GM23338 (cell line): ENCODE results near the gene MTCL1. TPM values are rescaled to one million over a fixed set of nuclear protein-coding genes. Genes with fewer than 3 reads are reported as not detected.

Experiments
- ATAC-seq: fragments of 200-7000 bp; cut with Tn5 transposase; 3 replicates; pipeline ENCODE4 v1.9.1; 2020
- DNase-seq: peaks from one replicate; pipeline ENCODE4 v3.0.0-alpha.2; 2015; ENCODE audit warnings: low spot score
- H2AFZ ChIP-seq: fragments of 200-600 bp; sonication (generic); 2 replicates; pipeline ENCODE4 v1.8.0; 2016; ENCODE audit warnings: antibody characterized with exemption, mild to moderate bottlenecking, moderate library complexity
- H3F3A ChIP-seq: fragments of 200-600 bp; sonication (generic); replicated peaks from 2 replicates; pipeline ENCODE4 v1.8.0; 2017; ENCODE audit warnings: antibody characterized with exemption, mixed run types, low read depth
- H3K27ac ChIP-seq: fragments of 200-600 bp; sonication (generic); 2 replicates; pipeline ENCODE4 v1.6.1; 2016; ENCODE audit warnings: low read depth
- H3K27me3 ChIP-seq: fragments of 200-600 bp; sonication (generic); 2 replicates; pipeline ENCODE4 v1.8.0; 2016; ENCODE audit warnings: mild to moderate bottlenecking, mixed run types, moderate library complexity; ENCODE audit not compliant: insufficient read depth
- H3K36me3 ChIP-seq: fragments of 200-600 bp; sonication (generic); 2 replicates; pipeline ENCODE4 v1.8.0; 2016; ENCODE audit warnings: mild to moderate bottlenecking; ENCODE audit not compliant: insufficient read depth
- H3K4me1 ChIP-seq: fragments of 200-600 bp; sonication (generic); 2 replicates; pipeline ENCODE4 v1.8.0; 2016; ENCODE audit warnings: mild to moderate bottlenecking, moderate library complexity; ENCODE audit not compliant: insufficient read depth
- H3K4me2 ChIP-seq: fragments of 200-600 bp; sonication (generic); 2 replicates; pipeline ENCODE4 v1.7.1; 2017; ENCODE audit warnings: mixed run types
- H3K4me3 ChIP-seq: fragments of 200-600 bp; sonication (generic); 2 replicates; pipeline ENCODE4 v1.6.1; 2016; ENCODE audit warnings: mixed run types
- H3K79me2 ChIP-seq: fragments of 200-600 bp; sonication (generic); replicated peaks from 2 replicates; pipeline ENCODE4 v1.8.0; 2017; ENCODE audit warnings: mild to moderate bottlenecking; ENCODE audit not compliant: insufficient read depth
- H3K9me2 ChIP-seq: fragments of 200-600 bp; sonication (generic); 2 replicates; pipeline ENCODE4 v1.8.0; 2017; ENCODE audit not compliant: insufficient read depth
- H4K20me1 ChIP-seq: fragments of 200-600 bp; sonication (generic); replicated peaks from 2 replicates; pipeline ENCODE4 v1.8.0; 2017; ENCODE audit warnings: mild to moderate bottlenecking; ENCODE audit not compliant: insufficient read depth
- H3K27ac Mint-ChIP-seq: 2 replicates; pipeline ENCODE4 v1.8.0; 2020; ENCODE audit warnings: inconsistent platforms, mild to moderate bottlenecking, moderate library complexity, mixed read lengths
- H3K27me3 Mint-ChIP-seq: 3 replicates; pipeline ENCODE4 v1.8.0; 2022; ENCODE audit warnings: low read depth, mild to moderate bottlenecking, moderate library complexity, mixed read lengths, inconsistent platforms; ENCODE audit not compliant: insufficient read depth, poor library complexity
- H3K36me3 Mint-ChIP-seq: 3 replicates; pipeline ENCODE4 v1.8.0; 2021; ENCODE audit warnings: low read depth, mild to moderate bottlenecking, inconsistent platforms, moderate library complexity, mixed read lengths
- H3K4me1 Mint-ChIP-seq: 3 replicates; pipeline ENCODE4 v1.8.0; 2020; ENCODE audit warnings: mild to moderate bottlenecking, inconsistent platforms, mixed read lengths
- H3K4me3 Mint-ChIP-seq: 3 replicates; pipeline ENCODE4 v1.8.0; 2021; ENCODE audit warnings: moderate library complexity, mild to moderate bottlenecking, inconsistent platforms, mixed read lengths
- H3K9me3 Mint-ChIP-seq: 3 replicates; pipeline ENCODE4 v1.8.0; 2020; ENCODE audit warnings: moderate library complexity, mild to moderate bottlenecking, inconsistent platforms, mixed read lengths
- CREB1 ChIP-seq: fragments of 250-450 bp; sonication (Bioruptor Pico); IDR thresholded peaks from 2 replicates; pipeline ENCODE4 v1.5.0; 2020; ENCODE audit warnings: low read depth, mild to moderate bottlenecking, moderate library complexity
- CTCF ChIP-seq, 2 experiments: fragments of 200-600 bp in 1 of 2; sonication (generic) in 1 of 2; conservative IDR thresholded peaks; 2 replicates each; pipeline versions ENCODE4 v1.5.1 to v1.6.1; 2016 to 2017; ENCODE audit warnings: antibody characterized with exemption in 2 of 2, low read depth in 2 of 2, mild to moderate bottlenecking in 2 of 2, moderate library complexity in 1 of 2
- JUNB ChIP-seq: IDR thresholded peaks from one replicate; pipeline ENCODE4 v1.6.1; 2016; ENCODE audit warnings: antibody characterized with exemption; ENCODE audit not compliant: unreplicated experiment
- NANOG ChIP-seq: IDR thresholded peaks from 2 replicates; pipeline ENCODE4 v1.6.1; 2016; ENCODE audit warnings: antibody characterized with exemption, borderline replicate concordance
- POLR2AphosphoS5 ChIP-seq: IDR thresholded peaks from 2 replicates; pipeline ENCODE4 v1.6.1; 2016; ENCODE audit warnings: antibody characterized with exemption, low read depth
- REST ChIP-seq: IDR thresholded peaks from one replicate; pipeline ENCODE4 v1.6.1; 2018; ENCODE audit warnings: antibody characterized with exemption; ENCODE audit not compliant: unreplicated experiment
- ZNF331 ChIP-seq: fragments of 250-450 bp; sonication (Bioruptor Pico); IDR thresholded peaks from 2 replicates; pipeline ENCODE4 v1.5.0; 2020; ENCODE audit warnings: low read depth, mild to moderate bottlenecking, moderate library complexity
- ZNF462 ChIP-seq: fragments of 250-450 bp; sonication (Bioruptor Pico); IDR thresholded peaks from 2 replicates; pipeline ENCODE4 v1.5.0; 2020; ENCODE audit warnings: mild to moderate bottlenecking, moderate library complexity
- polyA plus RNA-seq: library from polyadenylated mRNA; unstranded; fragments of >200 nt; fragmentation: Nextera tagmentation; extraction: Ambion mirVana; gene quantifications from 2 replicates; pipeline ENCODE4 v1.2.1, GENCODE V29; 2016
- total RNA-seq: library from RNA; depleted of rRNA; stranded (reverse); fragments of >200 nt; shearing (Covaris generic); gene quantifications from 2 replicates; pipeline ENCODE4 v1.2.3, GENCODE V29; 2014

Gene MTCL1
- total and polyA plus RNA-seq, 2 experiments from 2014 or later = 14.4 to 45.0 TPM

- Histone ChIP-seq H3K4me3 (no peak overlapping the region), H3K9me2 (no peaks in the 10 kb centered on the region), H3K4me2 (no peak overlapping the region), H2AFZ (no peak overlapping the region), H3K27me3 (no peaks in the 10 kb centered on the region), H3K27ac (0 out of 2 replicates have a peak overlapping the region, but pooled peaks have one; percentile 70), H3K79me2 (no peaks in the 10 kb centered on the region), H3K4me1 (peaks cover 14% of the 10 kb centered on the region), H3K36me3 (no peaks in the 10 kb centered on the region; the same call in 1 of the 2 replicates), H4K20me1 (no peaks in the 10 kb centered on the region), H3F3A (no peaks in the 10 kb centered on the region)
- H3K9me3 Mint-ChIP-seq = no peaks in the 10 kb centered on the region
- TF ChIP-seq JUNB (no peak), CREB1 (CRISPR knock-in tag) (no peak), ZNF331 (no peak)
- peaks cover 39% of the 10 kb centered on the region for H3K4me1 Mint-ChIP-seq
- H3K36me3 Mint-ChIP-seq = peaks cover 15% of the 10 kb centered on the region; the same call in 2 of the 3 replicates
- peak overlapping the region; percentile 54; the same call in 1 of the 2 replicates for H3K27ac Mint-ChIP-seq
- no peak for DNase-seq
- H3K27me3 Mint-ChIP-seq = peaks cover 2% of the 10 kb centered on the region
- no peak overlapping the region for H3K4me3 Mint-ChIP-seq
- no peak for ATAC-seq
These were observed 96.8 kb downstream of the MTCL1 start for GRCh38 chr18:8802017-8802672.

- Histone ChIP-seq H3K36me3 (peaks cover 4% of the 10 kb centered on the region; the same call in 1 of the 2 replicates), H3K9me2 (no peaks in the 10 kb centered on the region), H3K4me1 (peaks cover 13% of the 10 kb centered on the region), H2AFZ (no peak overlapping the region), H3F3A (no peaks in the 10 kb centered on the region), H3K4me3 (no peak overlapping the region), H3K79me2 (no peaks in the 10 kb centered on the region), H4K20me1 (no peaks in the 10 kb centered on the region), H3K27ac (no peak overlapping the region), H3K4me2 (no peak overlapping the region), H3K27me3 (no peaks in the 10 kb centered on the region)
- Mint-ChIP-seq H3K4me1 (peaks cover 35% of the 10 kb centered on the region), H3K9me3 (no peaks in the 10 kb centered on the region), H3K4me3 (no peak overlapping the region), H3K27me3 (peaks cover 2% of the 10 kb centered on the region), H3K36me3 (peaks cover 15% of the 10 kb centered on the region), H3K27ac (no peak overlapping the region)
- TF ChIP-seq CTCF (conservative IDR thresholded peaks at IDR 0.05; ENCODE audit: low read depth in 2 of 2) = no peak
- no peak for TF ChIP-seq REST
- no peak for TF ChIP-seq NANOG
- TF ChIP-seq POLR2AphosphoS5 = no peak
- no peak for TF ChIP-seq ZNF462 (CRISPR knock-in tag)
- ATAC-seq (no peak), DNase-seq (no peak)
These were observed 97.9 kb downstream of the MTCL1 start for GRCh38 chr18:8803063-8803795.
